HG03039 (cell line): ENCODE data around the gene PTOV1.

Experiments used
- ATAC-seq: cut with Tn5 transposase; IDR thresholded peaks from one replicate; pipeline ENCODE4 v1.9.1; 2021; ENCODE audit warnings: mild to moderate bottlenecking, moderate library complexity; ENCODE audit not compliant: unreplicated experiment

PTOV1 gene

GRCh38 chr19:49850487-49851342 is at the start of gene PTOV1:
TSS of gene PTOV1 (plus strand) at chr19:49851159.
- ATAC-seq = peak; percentile 65

- no peak for ATAC-seq
Observed at GRCh38 chr19:49801401-49801888, 49.5 kb upstream of the PTOV1 start.

GRCh38 chr19:49801966-49802661 is 48.8 kb upstream of the PTOV1 start:
- no peak for ATAC-seq

- ATAC-seq = no peak
Observed at GRCh38 chr19:49802836-49803528, 48.0 kb upstream of the PTOV1 start.

GRCh38 chr19:49803529-49803856 is 47.5 kb upstream of the PTOV1 start:
- no peak for ATAC-seq

- ATAC-seq = no peak
Observed at GRCh38 chr19:49805822-49806619, 44.9 kb upstream of the PTOV1 start.

- no peak for ATAC-seq
Observed at GRCh38 chr19:49806620-49806959, 44.4 kb upstream of the PTOV1 start.

GRCh38 chr19:49807058-49807903 is 43.7 kb upstream of the PTOV1 start:
- ATAC-seq = no peak

GRCh38 chr19:49807904-49808675 is 42.9 kb upstream of the PTOV1 start:
- no peak for ATAC-seq

- no peak for ATAC-seq
Observed at GRCh38 chr19:49808711-49809159, 42.2 kb upstream of the PTOV1 start.

GRCh38 chr19:49809160-49809940 is 41.6 kb upstream of the PTOV1 start:
- no peak for ATAC-seq

GRCh38 chr19:49809941-49810389 is 41.0 kb upstream of the PTOV1 start:
- no peak for ATAC-seq

- ATAC-seq = no peak
Observed at GRCh38 chr19:49811328-49811727, 39.6 kb upstream of the PTOV1 start.

GRCh38 chr19:49812452-49812996 is 38.4 kb upstream of the PTOV1 start:
- ATAC-seq = no peak

GRCh38 chr19:49812997-49813861 is 37.7 kb upstream of the PTOV1 start, which contains the start of gene FUZ:
TSS of gene FUZ (minus strand) at chr19:49813292. CDS start at chr19:49813106, 186 bp downstream.
- ATAC-seq = peak; percentile 36

- no peak for ATAC-seq
Observed at GRCh38 chr19:49814010-49814409, 36.9 kb upstream of the PTOV1 start.

GRCh38 chr19:49816590-49816989 is 34.4 kb upstream of the PTOV1 start:
- ATAC-seq = no peak
